CD14-positive monocyte (primary cell): ENCODE measurements around the gene PRDM7. TPM values are rescaled to one million over a fixed set of nuclear protein-coding genes. Genes with fewer than 3 reads are reported as not detected.

Source experiments
- DNase-seq, 3 donors: peaks; one replicate each; pipeline ENCODE4 v3.0.0-alpha.2; 2011 to 2022
- H2AFZ ChIP-seq: 2 replicates; pipeline ENCODE4 v1.6.0; 2012; ENCODE audit warnings: mild to moderate bottlenecking, low read depth, low read length, inconsistent platforms; ENCODE audit not compliant: insufficient read depth, poor library complexity, severe bottlenecking
- H3K27ac ChIP-seq, 2 donors: 1 replicate in 1 of 2; 2 replicates in 1 of 2; pipeline ENCODE4 v1.5.1; 2012 to 2013; ENCODE audit warnings: low read length in 2 of 2, control low read depth in 1 of 2, inconsistent platforms in 1 of 2, low read depth in 1 of 2, mild to moderate bottlenecking in 1 of 2
- H3K27me3 ChIP-seq, 2 donors: one replicate each; pipeline versions ENCODE4 v1.6.0 to v1.6.1; 2011 to 2013; ENCODE audit warnings: low read length in 2 of 2; ENCODE audit not compliant: control insufficient read depth in 2 of 2, insufficient read depth in 2 of 2
- H3K36me3 ChIP-seq, 2 donors: replicated peaks in 1 of 2; 1 replicate in 1 of 2; 2 replicates in 1 of 2; pipeline versions ENCODE4 v1.5.1 to v1.6.1; 2012 to 2013; ENCODE audit warnings: low read length in 2 of 2, control low read depth in 1 of 2, inconsistent platforms in 1 of 2, mild to moderate bottlenecking in 1 of 2; ENCODE audit not compliant: insufficient read depth in 2 of 2, control insufficient read depth in 1 of 2
- H3K4me1 ChIP-seq, 2 donors: 1 replicate in 1 of 2; 2 replicates in 1 of 2; pipeline versions ENCODE4 v1.5.1 to v1.6.1; 2012 to 2013; ENCODE audit warnings: low read length in 2 of 2, control low read depth in 1 of 2, inconsistent platforms in 1 of 2, mild to moderate bottlenecking in 1 of 2, moderate library complexity in 1 of 2; ENCODE audit not compliant: insufficient read depth in 2 of 2, control insufficient read depth in 1 of 2
- H3K4me2 ChIP-seq: replicated peaks from 2 replicates; pipeline ENCODE3; 2012; ENCODE audit warnings: low read length, moderate library complexity, mild to moderate bottlenecking; ENCODE audit not compliant: poor library complexity, severe bottlenecking; ENCODE audit errors: extremely low read depth
- H3K4me3 ChIP-seq, 3 experiments: fragments of 200-600 bp in 1 of 3; sonication (generic) in 1 of 3; replicated peaks in 1 of 3; 1 replicate in 2 of 3; 2 replicates in 1 of 3; pipeline ENCODE4 v1.5.1; 2011 to 2013; ENCODE audit warnings: low read length in 3 of 3, mild to moderate bottlenecking in 3 of 3, control low read depth in 2 of 3, low read depth in 2 of 3, inconsistent platforms in 1 of 3, moderate library complexity in 1 of 3
- H3K79me2 ChIP-seq: 2 replicates; pipeline ENCODE4 v1.6.0; 2012; ENCODE audit warnings: mild to moderate bottlenecking, control low read depth, inconsistent platforms, low read length, moderate library complexity; ENCODE audit not compliant: insufficient read depth
- H3K9ac ChIP-seq: 2 replicates; pipeline ENCODE4 v1.6.0; 2017; ENCODE audit warnings: low read length, mild to moderate bottlenecking; ENCODE audit not compliant: insufficient read depth, poor library complexity, severe bottlenecking
- H3K9me3 ChIP-seq, 2 donors: replicated peaks in 1 of 2; 1 replicate in 1 of 2; 2 replicates in 1 of 2; pipeline versions ENCODE4 v1.5.1 to v1.6.1; 2012 to 2013; ENCODE audit warnings: low read length in 2 of 2, control low read depth in 1 of 2; ENCODE audit not compliant: control insufficient read depth in 1 of 2, insufficient read depth in 1 of 2
- H4K20me1 ChIP-seq: 2 replicates; pipeline ENCODE4 v1.6.0; 2012; ENCODE audit warnings: mild to moderate bottlenecking, low read length, control low read depth, moderate library complexity; ENCODE audit not compliant: insufficient read depth
- H3K27ac Mint-ChIP-seq, 7 donors: one replicate each; pipeline ENCODE4 v1.8.0; 2020; ENCODE audit warnings: mild to moderate bottlenecking in 7 of 7, mixed read lengths in 7 of 7, moderate library complexity in 6 of 7, inconsistent platforms in 2 of 7
- H3K27me3 Mint-ChIP-seq, 3 donors: one replicate each; pipeline ENCODE4 v1.8.0; 2021 to 2022; ENCODE audit warnings: low read depth in 3 of 3, mild to moderate bottlenecking in 3 of 3, mixed read lengths in 3 of 3, moderate library complexity in 3 of 3, inconsistent platforms in 1 of 3
- H3K36me3 Mint-ChIP-seq, 2 donors: one replicate each; pipeline ENCODE4 v1.8.0; 2020; ENCODE audit warnings: mixed read lengths in 2 of 2, inconsistent platforms in 1 of 2, mild to moderate bottlenecking in 1 of 2
- H3K4me1 Mint-ChIP-seq: one replicate; pipeline ENCODE4 v1.8.0; 2020; ENCODE audit warnings: mild to moderate bottlenecking, mixed read lengths
- H3K4me3 Mint-ChIP-seq, 2 donors: one replicate each; pipeline ENCODE4 v1.8.0; 2020; ENCODE audit warnings: mild to moderate bottlenecking in 2 of 2, mixed read lengths in 2 of 2, moderate library complexity in 1 of 2
- H3K9me3 Mint-ChIP-seq, 7 donors: one replicate each; pipeline ENCODE4 v1.8.0; 2020 to 2022; ENCODE audit warnings: mixed read lengths in 7 of 7, mild to moderate bottlenecking in 6 of 7, moderate library complexity in 6 of 7, inconsistent platforms in 2 of 7
- WGBS: methylation state at CpG from one replicate; pipeline ENCODE4 v1.1.5; 2013; ENCODE audit warnings: missing lambda C conversion rate; ENCODE audit not compliant: insufficient coverage; 5-methylcytosine and 5-hydroxymethylcytosine counted together
- intact Hi-C, 2 donors: fragments of 100-400 bp; cut with micrococcal nuclease; formaldehyde crosslinking; loops; one replicate each; pipeline versions ENCODE4 v1.15.0 to v1.15.1; 2023
- polyA plus RNA-seq, 3 donors: library from polyadenylated mRNA; depleted of rRNA in 1 of 3; unstranded in 2 of 3; stranded (reverse) in 1 of 3; fragments of 300-500 nt in 2 of 3; fragments of >200 nt in 1 of 3; fragmentation: Illumina TruSeq in 2 of 3; gene quantifications; 1 replicate in 2 of 3; 2 replicates in 1 of 3; pipeline ENCODE4 v1.2.3, GENCODE V29; 2012 to 2021
- TF ChIP-seq, protein P1 (sequence below): fragments of 200-600 bp; IDR thresholded peaks from one replicate; pipeline ENCODE4 v1.8.0; 2022; ENCODE audit warnings: antibody characterized with exemption, mild to moderate bottlenecking

PRDM7 gene
- polyA plus RNA-seq, 3 donors = not detected

DNA sequence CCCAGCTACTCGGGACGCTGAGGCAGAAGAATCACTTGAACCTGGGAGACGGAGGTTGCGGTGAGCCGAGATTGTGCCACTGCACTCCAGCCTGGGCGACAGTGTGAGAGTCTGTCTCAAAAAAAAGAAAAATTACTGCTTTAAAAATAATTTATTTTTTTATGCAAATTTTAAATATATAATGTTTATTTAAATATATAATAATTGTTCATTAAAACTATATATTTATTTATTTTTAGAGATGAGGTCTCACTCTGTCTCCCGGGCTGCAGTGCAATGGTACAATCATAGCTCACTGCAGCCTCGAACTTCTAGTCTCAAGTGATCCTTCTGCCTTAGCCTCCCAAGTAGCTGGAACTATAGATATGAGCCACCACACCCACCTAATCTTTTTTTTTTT is 42.6 kb downstream of the PRDM7 start:
- H3K9me3 ChIP-seq = no peaks in the 10 kb centered on the region
- Mint-ChIP-seq H3K27me3 (peaks cover 0 to 19% (median 11%) of the 10 kb centered on the region in 3 donors), H3K4me3 (no peak overlapping the region), H3K27ac (no peak overlapping the region), H3K4me1 (peaks cover 16% of the 10 kb centered on the region), H3K9me3 (peaks cover 0 to 9% (median 2%) of the 10 kb centered on the region in 7 donors), H3K36me3 (peaks cover 9 to 14% of the 10 kb centered on the region in 2 donors)
- H4K20me1 ChIP-seq = no peaks in the 10 kb centered on the region
- no peaks in the 10 kb centered on the region for H3K79me2 ChIP-seq
- peaks cover 0 to 5% of the 10 kb centered on the region in 2 donors for H3K36me3 ChIP-seq
- no peak for DNase-seq
- H3K27me3 ChIP-seq = no peaks in the 10 kb centered on the region
- no peak overlapping the region for H3K4me2 ChIP-seq
- H2AFZ ChIP-seq = no peak overlapping the region
- intact Hi-C loops = no loop called here
- H3K4me3 ChIP-seq = no peak overlapping the region
- 88% methylated on average over 3 of the region's 8 CpGs for WGBS
- peaks cover 0 to 7% of the 10 kb centered on the region in 2 donors for H3K4me1 ChIP-seq
- no peak overlapping the region for H3K27ac ChIP-seq
- TF ChIP-seq, protein P1, sequence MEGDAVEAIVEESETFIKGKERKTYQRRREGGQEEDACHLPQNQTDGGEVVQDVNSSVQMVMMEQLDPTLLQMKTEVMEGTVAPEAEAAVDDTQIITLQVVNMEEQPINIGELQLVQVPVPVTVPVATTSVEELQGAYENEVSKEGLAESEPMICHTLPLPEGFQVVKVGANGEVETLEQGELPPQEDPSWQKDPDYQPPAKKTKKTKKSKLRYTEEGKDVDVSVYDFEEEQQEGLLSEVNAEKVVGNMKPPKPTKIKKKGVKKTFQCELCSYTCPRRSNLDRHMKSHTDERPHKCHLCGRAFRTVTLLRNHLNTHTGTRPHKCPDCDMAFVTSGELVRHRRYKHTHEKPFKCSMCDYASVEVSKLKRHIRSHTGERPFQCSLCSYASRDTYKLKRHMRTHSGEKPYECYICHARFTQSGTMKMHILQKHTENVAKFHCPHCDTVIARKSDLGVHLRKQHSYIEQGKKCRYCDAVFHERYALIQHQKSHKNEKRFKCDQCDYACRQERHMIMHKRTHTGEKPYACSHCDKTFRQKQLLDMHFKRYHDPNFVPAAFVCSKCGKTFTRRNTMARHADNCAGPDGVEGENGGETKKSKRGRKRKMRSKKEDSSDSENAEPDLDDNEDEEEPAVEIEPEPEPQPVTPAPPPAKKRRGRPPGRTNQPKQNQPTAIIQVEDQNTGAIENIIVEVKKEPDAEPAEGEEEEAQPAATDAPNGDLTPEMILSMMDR = no peak
- H3K9ac ChIP-seq = no peak overlapping the region

DNA sequence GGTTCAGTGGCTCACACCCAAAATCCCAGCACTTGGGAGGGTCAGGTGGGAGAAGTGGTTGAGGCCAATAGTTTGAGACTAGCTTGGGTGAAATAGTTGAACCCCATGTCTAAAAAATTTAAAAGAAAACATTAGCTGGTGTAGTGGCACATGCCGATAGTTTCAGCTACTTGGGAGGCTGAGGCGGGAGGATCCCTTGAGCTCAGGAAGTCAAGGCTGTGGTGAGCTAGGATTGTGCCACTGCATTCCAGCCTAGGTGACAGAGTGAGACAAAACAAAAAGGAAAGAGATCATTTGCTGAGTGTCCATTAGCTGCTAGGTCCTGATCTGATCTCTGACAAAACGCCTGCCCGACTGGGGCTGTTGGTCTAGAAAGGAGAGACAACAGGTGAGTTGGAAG is 43.7 kb downstream of the PRDM7 start:
- Histone ChIP-seq H3K4me3 (no peak overlapping the region), H3K27ac (no peak overlapping the region), H3K4me2 (no peak overlapping the region), H4K20me1 (no peaks in the 10 kb centered on the region), H3K9me3 (no peaks in the 10 kb centered on the region), H3K9ac (no peak overlapping the region), H3K79me2 (no peaks in the 10 kb centered on the region), H3K27me3 (no peaks in the 10 kb centered on the region), H2AFZ (no peak overlapping the region), H3K36me3 (peaks cover 0 to 5% of the 10 kb centered on the region in 2 donors), H3K4me1 (peaks cover 0 to 7% of the 10 kb centered on the region in 2 donors)
- Mint-ChIP-seq H3K27me3 (peaks cover 0 to 19% (median 11%) of the 10 kb centered on the region in 3 donors), H3K9me3 (peaks cover 0 to 9% (median 2%) of the 10 kb centered on the region in 7 donors), H3K27ac (peak overlapping the region in 6 of 7 donors; percentile 8 to 89 (median 63)), H3K4me1 (peaks cover 16% of the 10 kb centered on the region), H3K4me3 (no peak overlapping the region), H3K36me3 (peaks cover 4 to 14% of the 10 kb centered on the region in 2 donors)
- intact Hi-C loops = no loop called here
- TF ChIP-seq, protein P1 = no peak
- no peak for DNase-seq
- 90% methylated on average over 4 of the region's 4 CpGs for WGBS
